Ishikawa (cell line): Measurements from ENCODE around the gene ZNF483.
A peak's percentile ranks its signal among the peaks of the same experiment; 100 is the strongest.

ENCODE experiments used
- CEBPB ChIP-seq: IDR thresholded peaks from 2 replicates; pipeline ENCODE4 v1.6.1; 2012
- CREB1 ChIP-seq: IDR thresholded peaks from 2 replicates; pipeline ENCODE4 v1.6.1; 2012; ENCODE audit warnings: low read depth
- EGR1 ChIP-seq: IDR thresholded peaks from 2 replicates; pipeline ENCODE4 v1.6.1; 2012
- EP300 ChIP-seq: IDR thresholded peaks from 2 replicates; pipeline ENCODE4 v1.6.1; 2012; ENCODE audit warnings: borderline replicate concordance
- FOXM1 ChIP-seq: IDR thresholded peaks from 2 replicates; pipeline ENCODE4 v1.6.1; 2012; ENCODE audit warnings: low read depth, borderline replicate concordance
- MAX ChIP-seq: IDR thresholded peaks from 2 replicates; pipeline ENCODE4 v1.6.1; 2012
- NFIC ChIP-seq: IDR thresholded peaks from 2 replicates; pipeline ENCODE4 v1.6.1; 2012
- RAD21 ChIP-seq: IDR thresholded peaks from 2 replicates; pipeline ENCODE4 v1.6.1; 2012; ENCODE audit warnings: low read depth
- TAF1 ChIP-seq: IDR thresholded peaks from 2 replicates; pipeline ENCODE4 v1.6.1; 2012; ENCODE audit warnings: low read depth, mild to moderate bottlenecking
- TCF12 ChIP-seq: IDR thresholded peaks from 2 replicates; pipeline ENCODE4 v1.6.1; 2012; ENCODE audit warnings: low read depth
- TEAD4 ChIP-seq: IDR thresholded peaks from 2 replicates; pipeline ENCODE4 v1.6.1; 2012
- YY1 ChIP-seq: IDR thresholded peaks from 2 replicates; pipeline ENCODE4 v1.6.1; 2012; ENCODE audit warnings: low read depth
- ZBTB7A ChIP-seq: IDR thresholded peaks from 2 replicates; pipeline ENCODE4 v1.6.1; 2012; ENCODE audit warnings: low read depth
- TF ChIP-seq, protein P1 (sequence below): IDR thresholded peaks from 2 replicates; pipeline ENCODE4 v1.6.1; 2012; ENCODE audit warnings: low read depth, mild to moderate bottlenecking
- TF ChIP-seq, protein P2 (sequence below): IDR thresholded peaks from 2 replicates; pipeline ENCODE4 v1.6.1; 2012

ZNF483 gene

DNA sequence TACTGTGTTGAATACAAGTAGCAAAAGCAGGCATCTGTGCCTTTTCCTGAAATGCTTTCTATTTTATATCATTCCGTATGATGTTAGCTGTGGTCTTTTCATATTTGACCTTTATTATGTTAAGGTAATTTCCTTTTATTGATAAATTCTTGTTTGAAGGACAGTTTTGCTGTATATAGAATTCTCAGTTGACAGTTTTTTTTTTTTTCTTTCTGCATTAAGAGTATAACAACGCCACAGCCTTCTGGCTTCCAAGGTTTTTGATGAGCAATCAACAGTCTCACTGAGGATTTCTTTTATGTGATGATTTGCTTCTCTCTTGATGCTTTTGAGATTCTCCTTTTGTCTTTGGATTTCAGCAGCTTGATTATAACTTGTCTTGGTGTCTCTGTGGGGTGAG is 23.6 kb downstream of the ZNF483 start:
- TF ChIP-seq NFIC (no peak), TEAD4 (no peak), CEBPB (no peak)
- TF ChIP-seq, protein P1, sequence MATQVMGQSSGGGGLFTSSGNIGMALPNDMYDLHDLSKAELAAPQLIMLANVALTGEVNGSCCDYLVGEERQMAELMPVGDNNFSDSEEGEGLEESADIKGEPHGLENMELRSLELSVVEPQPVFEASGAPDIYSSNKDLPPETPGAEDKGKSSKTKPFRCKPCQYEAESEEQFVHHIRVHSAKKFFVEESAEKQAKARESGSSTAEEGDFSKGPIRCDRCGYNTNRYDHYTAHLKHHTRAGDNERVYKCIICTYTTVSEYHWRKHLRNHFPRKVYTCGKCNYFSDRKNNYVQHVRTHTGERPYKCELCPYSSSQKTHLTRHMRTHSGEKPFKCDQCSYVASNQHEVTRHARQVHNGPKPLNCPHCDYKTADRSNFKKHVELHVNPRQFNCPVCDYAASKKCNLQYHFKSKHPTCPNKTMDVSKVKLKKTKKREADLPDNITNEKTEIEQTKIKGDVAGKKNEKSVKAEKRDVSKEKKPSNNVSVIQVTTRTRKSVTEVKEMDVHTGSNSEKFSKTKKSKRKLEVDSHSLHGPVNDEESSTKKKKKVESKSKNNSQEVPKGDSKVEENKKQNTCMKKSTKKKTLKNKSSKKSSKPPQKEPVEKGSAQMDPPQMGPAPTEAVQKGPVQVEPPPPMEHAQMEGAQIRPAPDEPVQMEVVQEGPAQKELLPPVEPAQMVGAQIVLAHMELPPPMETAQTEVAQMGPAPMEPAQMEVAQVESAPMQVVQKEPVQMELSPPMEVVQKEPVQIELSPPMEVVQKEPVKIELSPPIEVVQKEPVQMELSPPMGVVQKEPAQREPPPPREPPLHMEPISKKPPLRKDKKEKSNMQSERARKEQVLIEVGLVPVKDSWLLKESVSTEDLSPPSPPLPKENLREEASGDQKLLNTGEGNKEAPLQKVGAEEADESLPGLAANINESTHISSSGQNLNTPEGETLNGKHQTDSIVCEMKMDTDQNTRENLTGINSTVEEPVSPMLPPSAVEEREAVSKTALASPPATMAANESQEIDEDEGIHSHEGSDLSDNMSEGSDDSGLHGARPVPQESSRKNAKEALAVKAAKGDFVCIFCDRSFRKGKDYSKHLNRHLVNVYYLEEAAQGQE, result no peak

GRCh38 chr9:111559000-111559610 is 34.1 kb downstream of the ZNF483 start:
- no peak for TF ChIP-seq ZBTB7A

- no peak for TF ChIP-seq EP300
- no peak for TF ChIP-seq TEAD4
- TF ChIP-seq TCF12, result no peak
- TF ChIP-seq CREB1, result no peak
- TF ChIP-seq, protein P1, result no peak
- TF ChIP-seq FOXM1, result no peak
- TF ChIP-seq CEBPB, result no peak
- TF ChIP-seq NFIC, result no peak
- TF ChIP-seq EGR1, result no peak
- no peak for TF ChIP-seq MAX
- TF ChIP-seq RAD21, result no peak
- TF ChIP-seq, protein P2, sequence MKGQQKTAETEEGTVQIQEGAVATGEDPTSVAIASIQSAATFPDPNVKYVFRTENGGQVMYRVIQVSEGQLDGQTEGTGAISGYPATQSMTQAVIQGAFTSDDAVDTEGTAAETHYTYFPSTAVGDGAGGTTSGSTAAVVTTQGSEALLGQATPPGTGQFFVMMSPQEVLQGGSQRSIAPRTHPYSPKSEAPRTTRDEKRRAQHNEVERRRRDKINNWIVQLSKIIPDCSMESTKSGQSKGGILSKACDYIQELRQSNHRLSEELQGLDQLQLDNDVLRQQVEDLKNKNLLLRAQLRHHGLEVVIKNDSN, result no peak
- no peak for TF ChIP-seq TAF1
- TF ChIP-seq ZBTB7A, result no peak
- no peak for TF ChIP-seq YY1
Measured at GRCh38 chr9:111561165-111561719, 36.3 kb downstream of the ZNF483 start.

GRCh38 chr9:111566234-111566633 is 41.3 kb downstream of the ZNF483 start:
- TF ChIP-seq CREB1 (no peak), EP300 (no peak), CEBPB (no peak), TAF1 (no peak), EGR1 (no peak), RAD21 (no peak)
- TF ChIP-seq, protein P2, result no peak

DNA sequence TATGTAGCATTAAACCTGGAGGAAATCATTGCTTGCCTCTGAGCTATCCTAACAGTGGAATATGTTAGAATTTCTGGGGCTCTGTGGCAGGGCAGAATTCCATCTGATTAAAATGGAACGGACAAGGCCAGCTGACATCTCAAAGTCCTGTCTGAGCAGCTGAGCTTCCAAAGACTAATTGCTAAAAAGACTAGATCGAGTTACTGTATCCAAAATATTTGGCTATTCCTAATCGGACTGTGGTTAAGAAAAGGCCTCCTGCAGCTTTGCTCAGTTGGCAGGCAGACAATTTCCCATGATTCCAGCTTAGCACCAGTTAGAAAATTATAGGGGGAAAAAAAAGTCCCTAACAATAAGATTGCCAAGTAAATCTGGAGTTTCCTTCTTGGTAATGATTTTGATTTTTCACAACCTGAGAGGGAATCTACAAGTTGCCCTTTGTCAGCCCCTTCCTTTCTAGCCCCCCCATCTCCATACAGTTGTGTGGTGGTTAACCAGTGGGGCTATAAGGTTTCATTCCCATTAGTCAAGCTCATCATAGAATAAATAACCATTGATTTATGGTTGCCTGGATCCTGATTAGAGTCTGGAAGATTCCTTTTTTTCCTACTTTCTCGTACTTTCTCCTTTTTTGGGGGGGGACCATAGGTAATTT is 48.1 kb downstream of the ZNF483 start:
- TF ChIP-seq MAX, result no peak
- peak; percentile 47 for TF ChIP-seq NFIC
- TF ChIP-seq, protein P1, result no peak
